GM12878 (cell line): Measurements from ENCODE around the gene KRTAP4-7.
"Not testable (repeated sequence)": the region's sequence is repeated elsewhere in the genome, so short reads cannot be mapped to it uniquely, and the experiment has no call there.

Source experiments
- BACH1 ChIP-seq: fragments of 450-650 bp; IDR thresholded peaks from 2 replicates; pipeline ENCODE4 v1.6.1; 2017; ENCODE audit warnings: mild to moderate bottlenecking, borderline replicate concordance
- ETV6 ChIP-seq, 2 experiments: fragments of 450-650 bp in 1 of 2; IDR thresholded peaks in 1 of 2; conservative IDR thresholded peaks in 1 of 2; 2 replicates each; pipeline ENCODE4 v1.6.1; 2014; ENCODE audit warnings: antibody characterized with exemption in 1 of 2, borderline replicate concordance in 1 of 2, low read depth in 1 of 2, mild to moderate bottlenecking in 1 of 2, moderate library complexity in 1 of 2
- JUND ChIP-seq: IDR thresholded peaks from 2 replicates; pipeline ENCODE4 v1.6.1; 2012; ENCODE audit warnings: low read depth, mild to moderate bottlenecking, low read length, improper control_type of control experiment, moderate library complexity
- RAD21 ChIP-seq: IDR thresholded peaks from 2 replicates; pipeline ENCODE4 v1.6.1; 2011; ENCODE audit warnings: mild to moderate bottlenecking, low read depth, low read length, moderate library complexity; ENCODE audit not compliant: insufficient read depth
- TCF3 ChIP-seq: IDR thresholded peaks from 2 replicates; pipeline ENCODE4 v1.6.1; 2012; ENCODE audit warnings: low read depth, mild to moderate bottlenecking, low read length, borderline replicate concordance; ENCODE audit not compliant: insufficient read depth
- TF ChIP-seq, protein P1 (sequence below): fragments of 450-650 bp; IDR thresholded peaks from 2 replicates; pipeline ENCODE4 v1.6.1; 2017; ENCODE audit warnings: low read depth, mild to moderate bottlenecking, moderate library complexity
- TF ChIP-seq, protein P2 (sequence below): IDR thresholded peaks from 2 replicates; pipeline ENCODE4 v1.6.1; 2012; ENCODE audit warnings: low read depth, low read length, improper control_type of control experiment

DNA sequence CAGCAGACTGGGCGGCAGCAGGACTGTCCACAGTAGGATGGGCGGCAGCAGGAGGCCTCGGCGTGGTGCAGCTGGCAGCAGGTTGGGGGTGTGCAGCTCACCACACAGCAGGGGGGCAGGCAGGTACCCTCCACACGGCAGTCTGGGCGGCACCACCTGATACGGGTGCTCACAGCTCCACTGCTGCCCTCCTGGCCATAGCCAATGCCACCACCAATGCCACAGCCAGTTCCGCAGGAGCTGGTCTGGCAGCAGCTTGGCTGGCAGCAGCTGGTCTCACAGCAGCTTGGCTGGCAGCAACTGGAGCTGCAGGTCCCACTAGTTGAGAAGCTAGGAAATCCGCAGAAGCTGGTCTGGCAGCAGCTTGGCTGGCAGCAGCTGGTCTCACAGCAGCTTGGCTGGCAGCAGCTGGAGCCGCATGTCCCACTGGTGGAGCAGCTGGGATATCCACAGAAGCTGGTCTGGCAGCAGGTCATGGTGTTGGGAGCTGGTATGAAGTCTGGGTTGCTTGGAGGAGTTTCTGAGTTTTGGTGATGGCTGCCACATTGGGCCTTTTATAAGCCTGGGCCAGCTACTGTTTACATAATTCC lies 49.5 kb upstream of the KRTAP4-7 start, which contains the start of gene KRTAP1-3:
- TF ChIP-seq, protein P1, sequence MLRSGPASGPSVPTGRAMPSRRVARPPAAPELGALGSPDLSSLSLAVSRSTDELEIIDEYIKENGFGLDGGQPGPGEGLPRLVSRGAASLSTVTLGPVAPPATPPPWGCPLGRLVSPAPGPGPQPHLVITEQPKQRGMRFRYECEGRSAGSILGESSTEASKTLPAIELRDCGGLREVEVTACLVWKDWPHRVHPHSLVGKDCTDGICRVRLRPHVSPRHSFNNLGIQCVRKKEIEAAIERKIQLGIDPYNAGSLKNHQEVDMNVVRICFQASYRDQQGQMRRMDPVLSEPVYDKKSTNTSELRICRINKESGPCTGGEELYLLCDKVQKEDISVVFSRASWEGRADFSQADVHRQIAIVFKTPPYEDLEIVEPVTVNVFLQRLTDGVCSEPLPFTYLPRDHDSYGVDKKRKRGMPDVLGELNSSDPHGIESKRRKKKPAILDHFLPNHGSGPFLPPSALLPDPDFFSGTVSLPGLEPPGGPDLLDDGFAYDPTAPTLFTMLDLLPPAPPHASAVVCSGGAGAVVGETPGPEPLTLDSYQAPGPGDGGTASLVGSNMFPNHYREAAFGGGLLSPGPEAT: not testable (repeated sequence)
- not testable (repeated sequence) for TF ChIP-seq TCF3; ETV6 (conservative IDR thresholded peaks at IDR 0.05 in 1 of 2, IDR thresholded peaks at IDR 0.05 in 1 of 2; ENCODE audit: borderline replicate concordance in 1 of 2, low read depth in 1 of 2); BACH1; JUND; RAD21
- TF ChIP-seq, protein P2, sequence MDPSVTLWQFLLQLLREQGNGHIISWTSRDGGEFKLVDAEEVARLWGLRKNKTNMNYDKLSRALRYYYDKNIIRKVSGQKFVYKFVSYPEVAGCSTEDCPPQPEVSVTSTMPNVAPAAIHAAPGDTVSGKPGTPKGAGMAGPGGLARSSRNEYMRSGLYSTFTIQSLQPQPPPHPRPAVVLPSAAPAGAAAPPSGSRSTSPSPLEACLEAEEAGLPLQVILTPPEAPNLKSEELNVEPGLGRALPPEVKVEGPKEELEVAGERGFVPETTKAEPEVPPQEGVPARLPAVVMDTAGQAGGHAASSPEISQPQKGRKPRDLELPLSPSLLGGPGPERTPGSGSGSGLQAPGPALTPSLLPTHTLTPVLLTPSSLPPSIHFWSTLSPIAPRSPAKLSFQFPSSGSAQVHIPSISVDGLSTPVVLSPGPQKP: not testable (repeated sequence)
